HFFc6 (cell line): ENCODE results near the gene CHST3. TPM values are rescaled to one million over a fixed set of nuclear protein-coding genes. Genes with fewer than 3 reads are reported as not detected.

Experiments
- DNase-seq: peaks from one replicate; pipeline ENCODE4 v3.0.0-alpha.2; 2018
- H3K27ac Mint-ChIP-seq: 2 replicates; pipeline ENCODE4 v1.8.0; 2020; ENCODE audit warnings: mild to moderate bottlenecking, mixed read lengths
- H3K27me3 Mint-ChIP-seq: 2 replicates; pipeline ENCODE4 v1.8.0; 2021; ENCODE audit warnings: mild to moderate bottlenecking, moderate library complexity, mixed read lengths; ENCODE audit not compliant: insufficient read depth
- H3K36me3 Mint-ChIP-seq: 2 replicates; pipeline ENCODE4 v1.8.0; 2021; ENCODE audit warnings: low read depth, mixed read lengths
- H3K4me1 Mint-ChIP-seq: 2 replicates; pipeline ENCODE4 v1.8.0; 2020; ENCODE audit warnings: low read depth, mixed read lengths
- H3K4me3 Mint-ChIP-seq: 2 replicates; pipeline ENCODE4 v1.8.0; 2020; ENCODE audit warnings: mild to moderate bottlenecking, moderate library complexity, mixed read lengths
- H3K9me3 Mint-ChIP-seq: 2 replicates; pipeline ENCODE4 v1.8.0; 2020; ENCODE audit warnings: mild to moderate bottlenecking, mixed read lengths
- total RNA-seq, 6 experiments: library from RNA; stranded (reverse); fragmentation: NEBNext Ultra II Directional; extraction: Animal tissue kit (Norgen Biotek cat#: 25700); gene quantifications; 2 replicates in 1 of 6; 3 replicates in 5 of 6; pipeline ENCODE4 v1.2.3, GENCODE V29; 2021
- TF ChIP-seq, protein P1 (sequence below): fragments of 200-600 bp; sonication (generic); IDR thresholded peaks from 2 replicates; pipeline ENCODE4 v1.5.0; 2021; ENCODE audit warnings: antibody characterized with exemption, mild to moderate bottlenecking

CHST3 gene
- total RNA-seq, 6 experiments from 2014 or later, result 34.9 to 48.1 (median 40.3) TPM

- peaks cover 9% of the 10 kb centered on the region for H3K27me3 Mint-ChIP-seq
- H3K27ac Mint-ChIP-seq, result peak overlapping the region; percentile 52
- no peaks in the 10 kb centered on the region for H3K36me3 Mint-ChIP-seq
- peak overlapping the region; percentile 46 for H3K4me3 Mint-ChIP-seq
- no peak for DNase-seq
- peaks cover 30% of the 10 kb centered on the region for H3K4me1 Mint-ChIP-seq
- TF ChIP-seq, protein P1, sequence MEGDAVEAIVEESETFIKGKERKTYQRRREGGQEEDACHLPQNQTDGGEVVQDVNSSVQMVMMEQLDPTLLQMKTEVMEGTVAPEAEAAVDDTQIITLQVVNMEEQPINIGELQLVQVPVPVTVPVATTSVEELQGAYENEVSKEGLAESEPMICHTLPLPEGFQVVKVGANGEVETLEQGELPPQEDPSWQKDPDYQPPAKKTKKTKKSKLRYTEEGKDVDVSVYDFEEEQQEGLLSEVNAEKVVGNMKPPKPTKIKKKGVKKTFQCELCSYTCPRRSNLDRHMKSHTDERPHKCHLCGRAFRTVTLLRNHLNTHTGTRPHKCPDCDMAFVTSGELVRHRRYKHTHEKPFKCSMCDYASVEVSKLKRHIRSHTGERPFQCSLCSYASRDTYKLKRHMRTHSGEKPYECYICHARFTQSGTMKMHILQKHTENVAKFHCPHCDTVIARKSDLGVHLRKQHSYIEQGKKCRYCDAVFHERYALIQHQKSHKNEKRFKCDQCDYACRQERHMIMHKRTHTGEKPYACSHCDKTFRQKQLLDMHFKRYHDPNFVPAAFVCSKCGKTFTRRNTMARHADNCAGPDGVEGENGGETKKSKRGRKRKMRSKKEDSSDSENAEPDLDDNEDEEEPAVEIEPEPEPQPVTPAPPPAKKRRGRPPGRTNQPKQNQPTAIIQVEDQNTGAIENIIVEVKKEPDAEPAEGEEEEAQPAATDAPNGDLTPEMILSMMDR, result no peak
- H3K9me3 Mint-ChIP-seq, result no peaks in the 10 kb centered on the region
Observed at GRCh38 chr10:71921324-71922027, 42.7 kb upstream of the CHST3 start.

GRCh38 chr10:71923138-71923692, 41.0 kb upstream of the CHST3 start:
- Mint-ChIP-seq H3K4me3 (no peak overlapping the region), H3K27ac (no peak overlapping the region), H3K4me1 (peaks cover 38% of the 10 kb centered on the region), H3K27me3 (peaks cover 8% of the 10 kb centered on the region), H3K9me3 (no peaks in the 10 kb centered on the region), H3K36me3 (no peaks in the 10 kb centered on the region)
- TF ChIP-seq, protein P1, result no peak
- DNase-seq, result no peak

DNA sequence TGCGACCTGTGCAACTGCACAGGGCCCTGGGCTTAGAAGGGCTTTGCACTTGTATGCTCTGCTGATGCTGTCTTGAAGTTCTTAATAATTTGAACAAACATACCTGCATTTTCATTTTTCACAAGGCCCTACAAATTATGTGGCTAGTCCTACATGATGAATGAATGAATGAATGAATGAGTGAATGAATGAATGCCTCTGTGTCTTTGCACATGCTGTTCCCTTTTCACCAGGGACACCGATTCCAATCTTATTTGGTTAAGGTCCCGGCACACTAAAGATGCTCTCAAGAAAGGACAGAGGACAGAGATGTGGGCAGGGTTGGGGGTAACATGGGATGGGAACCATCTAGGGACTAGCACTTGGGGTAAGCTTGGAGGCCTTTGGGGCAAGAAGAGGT, 39.4 kb upstream of the CHST3 start:
- no peaks in the 10 kb centered on the region for H3K36me3 Mint-ChIP-seq
- no peak overlapping the region for H3K4me3 Mint-ChIP-seq

DNA sequence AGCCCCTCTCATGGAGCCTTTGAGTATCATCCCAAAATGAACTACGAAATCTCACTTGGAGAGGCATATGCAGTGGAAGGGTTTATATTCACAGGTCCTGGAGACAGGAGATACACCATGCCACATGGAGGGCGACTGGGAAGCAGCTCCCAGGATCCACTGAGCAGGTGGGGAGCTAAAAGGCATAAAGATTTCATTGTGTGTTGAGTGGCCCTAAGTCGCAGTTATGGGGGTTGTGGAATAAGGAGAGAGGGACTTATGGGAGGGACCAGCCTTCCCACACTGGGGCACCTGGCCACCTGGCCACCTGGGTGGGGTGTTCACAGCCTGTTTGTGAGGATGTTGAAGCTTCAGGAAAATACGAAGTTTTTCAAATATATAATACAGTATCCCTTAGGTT, 37.0 kb upstream of the CHST3 start:
- TF ChIP-seq, protein P1, result no peak
- Mint-ChIP-seq H3K36me3 (peaks cover 3% of the 10 kb centered on the region; the same call in 1 of the 2 replicates), H3K27me3 (peaks cover 10% of the 10 kb centered on the region), H3K27ac (no peak overlapping the region), H3K9me3 (peaks cover 3% of the 10 kb centered on the region; the same call in 1 of the 2 replicates), H3K4me3 (no peak overlapping the region), H3K4me1 (peaks cover 11% of the 10 kb centered on the region)
- no peak for DNase-seq

More for the DNA sequence above, 39.4 kb upstream of the CHST3 start:
- no peak overlapping the region for H3K27ac Mint-ChIP-seq
- TF ChIP-seq, protein P1, result no peak
- H3K4me1 Mint-ChIP-seq, result peaks cover 35% of the 10 kb centered on the region
- H3K9me3 Mint-ChIP-seq, result no peaks in the 10 kb centered on the region
- H3K27me3 Mint-ChIP-seq, result peaks cover 7% of the 10 kb centered on the region
- no peak for DNase-seq

DNA sequence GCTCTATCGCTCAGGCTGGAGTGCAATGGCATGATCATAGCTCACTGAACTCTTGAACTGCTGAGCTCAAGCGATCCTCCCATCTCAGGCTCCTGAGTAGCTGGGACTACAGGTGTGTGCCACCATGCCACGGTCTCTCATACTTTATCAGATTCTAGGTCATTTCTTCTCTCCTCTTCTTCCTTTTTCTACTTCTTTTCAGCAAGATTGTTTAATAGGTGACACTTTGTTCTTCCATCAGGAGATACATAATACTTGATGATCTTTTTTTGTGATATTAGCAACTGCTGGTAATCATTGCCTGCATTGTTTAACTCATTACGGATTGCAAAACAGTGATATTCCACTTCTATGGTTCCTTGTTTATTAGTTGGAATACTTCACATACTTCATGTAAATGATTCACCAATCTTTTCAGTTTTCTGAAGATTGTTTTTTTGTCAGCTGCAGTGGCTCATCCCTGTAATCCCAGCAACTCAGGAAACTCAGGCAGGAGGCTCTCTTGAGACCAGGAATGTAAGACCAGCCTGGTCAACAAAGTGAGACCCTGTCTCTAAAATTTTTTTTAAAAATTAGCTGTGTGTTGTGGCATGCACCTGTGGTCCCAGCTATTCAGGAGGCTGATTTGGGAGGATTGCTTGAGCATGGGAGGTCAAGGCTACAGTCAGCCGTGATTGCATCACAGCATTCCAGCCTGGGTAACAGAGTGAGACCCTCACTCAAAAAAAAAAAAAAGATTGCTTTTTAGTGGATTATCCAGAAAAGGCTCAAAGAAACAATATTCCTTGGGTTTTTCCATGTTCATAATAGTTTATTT, 36.2 kb upstream of the CHST3 start:
- peaks cover 9% of the 10 kb centered on the region for H3K4me1 Mint-ChIP-seq
- TF ChIP-seq, protein P1, result no peak
- DNase-seq, result peak; percentile 56
- peaks cover 7% of the 10 kb centered on the region; the same call in 1 of the 2 replicates for H3K36me3 Mint-ChIP-seq
- H3K4me3 Mint-ChIP-seq, result no peak overlapping the region
- H3K9me3 Mint-ChIP-seq, result peaks cover 9% of the 10 kb centered on the region
- no peak overlapping the region for H3K27ac Mint-ChIP-seq
- peaks cover 9% of the 10 kb centered on the region for H3K27me3 Mint-ChIP-seq
